ENCODE data around the gene PPID.

DNA sequence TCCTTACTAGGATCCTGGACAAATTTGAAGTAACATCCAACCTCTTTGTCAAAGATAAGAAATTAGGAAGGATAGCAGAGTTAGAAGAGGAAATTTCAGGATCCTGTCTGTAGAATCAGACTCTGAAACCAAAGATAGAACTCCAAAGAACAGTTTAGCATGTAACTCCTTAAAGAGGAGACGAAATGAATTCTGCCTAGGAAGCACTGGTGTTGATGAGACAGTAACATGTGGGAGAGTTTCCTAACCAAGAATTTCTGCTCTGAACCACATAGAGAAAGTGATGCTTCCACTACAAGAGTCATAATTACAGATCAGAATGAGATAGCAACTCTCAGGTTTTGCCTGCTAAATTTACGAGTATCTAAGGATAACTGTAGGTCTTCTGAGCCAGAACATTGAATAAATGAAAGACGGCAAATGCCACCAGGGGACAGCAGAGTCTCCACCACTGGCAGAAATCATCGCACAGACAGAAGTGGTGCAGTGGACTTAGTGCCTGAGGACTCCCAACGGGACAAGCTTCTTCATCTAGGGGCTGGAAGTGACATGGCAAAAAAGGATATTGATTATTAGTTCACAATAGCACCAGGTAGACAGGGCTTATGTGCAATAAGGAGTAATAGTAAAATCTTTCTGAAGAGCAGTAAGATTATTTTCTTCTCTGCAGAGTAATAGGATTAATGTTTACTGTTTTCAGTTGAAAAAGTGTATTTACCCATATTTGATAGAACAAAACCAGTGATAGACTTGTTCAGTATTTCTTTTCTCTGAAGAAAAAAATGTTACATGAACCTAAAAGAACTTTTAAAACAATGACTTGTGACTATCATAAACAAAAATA lies 6.7 kb upstream of the PPID start:
- TF ChIP-seq, protein P1, sequence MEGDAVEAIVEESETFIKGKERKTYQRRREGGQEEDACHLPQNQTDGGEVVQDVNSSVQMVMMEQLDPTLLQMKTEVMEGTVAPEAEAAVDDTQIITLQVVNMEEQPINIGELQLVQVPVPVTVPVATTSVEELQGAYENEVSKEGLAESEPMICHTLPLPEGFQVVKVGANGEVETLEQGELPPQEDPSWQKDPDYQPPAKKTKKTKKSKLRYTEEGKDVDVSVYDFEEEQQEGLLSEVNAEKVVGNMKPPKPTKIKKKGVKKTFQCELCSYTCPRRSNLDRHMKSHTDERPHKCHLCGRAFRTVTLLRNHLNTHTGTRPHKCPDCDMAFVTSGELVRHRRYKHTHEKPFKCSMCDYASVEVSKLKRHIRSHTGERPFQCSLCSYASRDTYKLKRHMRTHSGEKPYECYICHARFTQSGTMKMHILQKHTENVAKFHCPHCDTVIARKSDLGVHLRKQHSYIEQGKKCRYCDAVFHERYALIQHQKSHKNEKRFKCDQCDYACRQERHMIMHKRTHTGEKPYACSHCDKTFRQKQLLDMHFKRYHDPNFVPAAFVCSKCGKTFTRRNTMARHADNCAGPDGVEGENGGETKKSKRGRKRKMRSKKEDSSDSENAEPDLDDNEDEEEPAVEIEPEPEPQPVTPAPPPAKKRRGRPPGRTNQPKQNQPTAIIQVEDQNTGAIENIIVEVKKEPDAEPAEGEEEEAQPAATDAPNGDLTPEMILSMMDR (IDR thresholded peaks at IDR 0.05), result peak in 2 of 3 donors; percentile 77 to 84
- no peak for TF ChIP-seq POLR2A (IDR thresholded peaks at IDR 0.05)

All from lower leg skin (tissue), 3 donors.